ENCODE measurements around the gene RAB7A. TPM values are rescaled to one million over a fixed set of nuclear protein-coding genes. Genes with fewer than 3 reads are reported as not detected.

RAB7A gene
- total and polyA plus RNA-seq, 2 of the 4 experiments (the other 2 are of a cell fraction) = 57.0 to 240 TPM

DNA sequence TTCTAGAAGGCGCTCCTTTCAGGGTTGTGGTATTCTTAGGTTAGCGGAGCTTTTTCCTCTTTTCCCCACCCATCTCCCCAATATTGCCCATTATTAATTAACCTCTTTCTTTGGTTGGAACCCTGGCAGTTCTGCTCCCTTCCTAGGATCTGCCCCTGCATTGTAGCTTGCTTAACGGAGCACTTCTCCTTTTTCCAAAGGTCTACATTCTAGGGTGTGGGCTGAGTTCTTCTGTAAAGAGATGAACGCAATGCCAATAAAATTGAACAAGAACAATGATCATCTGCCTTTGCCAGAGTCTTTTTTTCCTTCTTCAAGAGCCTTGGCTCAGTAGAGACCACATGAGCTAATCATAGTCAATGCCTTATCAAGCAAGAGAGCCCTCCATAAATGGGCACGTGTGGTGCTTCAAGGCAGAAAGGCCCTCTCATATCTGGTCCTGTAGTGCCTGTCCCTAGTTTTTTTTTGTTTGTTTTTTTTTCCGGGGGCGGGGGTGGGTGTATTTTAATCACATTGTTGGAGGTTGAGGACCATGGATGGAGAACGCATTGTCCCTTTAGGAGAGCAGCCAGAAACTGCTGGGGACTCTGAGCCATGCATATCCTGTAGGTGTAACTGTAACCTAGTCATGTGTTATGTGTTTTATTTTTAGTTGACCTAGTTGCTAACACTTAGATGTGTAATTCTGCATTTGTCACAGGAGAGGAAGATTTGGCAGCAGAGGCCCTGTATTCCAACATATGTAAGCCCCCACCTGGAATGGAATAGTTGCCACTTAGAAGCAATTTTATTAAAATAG, 88.7 kb downstream of the RAB7A start:
- Histone ChIP-seq H3K27ac (ENCODE audit: insufficient read depth, low read length) (no peak overlapping the region), H2BK20ac (ENCODE audit: low read depth, low read length) (no peak overlapping the region), H3K9ac (ENCODE audit: low read depth, low read length) (no peak overlapping the region), H3K4ac (ENCODE audit: low read depth, low read length) (no peak overlapping the region), H2BK5ac (ENCODE audit: low read depth, low read length, poor library complexity, severe bottlenecking) (no peak overlapping the region), H3K9me1 (ENCODE audit: insufficient read depth, low read length) (peaks cover 3% of the 10 kb centered on the region; the same call in 1 of the 2 replicates), H2AFZ (replicated peaks; ENCODE audit: low read length, poor library complexity) (no peak overlapping the region), H2AK9ac (replicated peaks; ENCODE audit: low read depth, low read length, poor library complexity) (no peak overlapping the region), H4K20me1 (ENCODE audit: insufficient read depth, low read length) (peaks cover 17% of the 10 kb centered on the region), H3K79me1 (ENCODE audit: low read depth in 1 of 2, low read length in 2 of 2) (peaks cover 7 to 58% of the 10 kb centered on the region in 2 experiments), H2BK15ac (ENCODE audit: low read depth, low read length) (no peak overlapping the region), H2AK5ac (ENCODE audit: low read depth, low read length) (no peak overlapping the region), H3K4me3 (ENCODE audit: insufficient read depth, low read depth, low read length) (no peak overlapping the region), H3K4me1 (ENCODE audit: control insufficient read depth, insufficient read depth, low read length) (no peaks in the 10 kb centered on the region), H3K14ac (replicated peaks; ENCODE audit: low read depth, low read length) (no peak overlapping the region), H2BK120ac (ENCODE audit: low read depth, low read length) (no peak overlapping the region), H4K91ac (ENCODE audit: insufficient read depth, low read depth, low read length) (no peak overlapping the region), H4K5ac (ENCODE audit: low read depth, low read length) (no peak overlapping the region), H3K4me2 (ENCODE audit: low read depth, low read length) (no peak overlapping the region), H3K18ac (ENCODE audit: low read depth, low read length) (no peak overlapping the region), H3K36me3 (ENCODE audit: control insufficient read depth, insufficient read depth, low read length) (peaks cover 45% of the 10 kb centered on the region), H3K9me3 (ENCODE audit: control insufficient read depth, insufficient read depth, low read length) (no peaks in the 10 kb centered on the region), H3K23ac (ENCODE audit: low read depth, low read length) (no peak overlapping the region), H3K27me3 (ENCODE audit: control insufficient read depth, insufficient read depth, low read length) (no peaks in the 10 kb centered on the region), H3K56ac (ENCODE audit: extremely low read depth, insufficient read depth, low read length) (no peak overlapping the region), H4K8ac (ENCODE audit: low read depth in 2 of 2, low read length in 2 of 2) (no peak overlapping the region)
- WGBS, 2 experiments (ENCODE audit: extremely low coverage in 2 of 2, insufficient read length in 1 of 2) = 100% methylated on average over 2 of the region's 8 CpGs; no CpG with 5 or more reads in 1 of the 2 experiments
- in situ Hi-C loops (cut with MboI; ENCODE audit: low sequenced_read_pairs) = no loop called here
- dilution Hi-C loops (cut with HindIII; ENCODE audit: low sequenced_read_pairs, unreplicated experiment) = no loop called here
- BruUV-seq (replicated peaks) = no TSS peak
- ATAC-seq (ENCODE audit: low read depth) = no peak
- DNase-seq = no peak
- ChIA-PET POLR2A (ENCODE audit: unreplicated experiment) (no interaction called here), CTCF (no interaction called here)
- intact Hi-C loops (cut with micrococcal nuclease) = no loop called here
- TF ChIP-seq RFX5 (IDR thresholded peaks at IDR 0.05; ENCODE audit: low read depth, low read length) = no peak
- TF ChIP-seq CEBPB (IDR thresholded peaks at IDR 0.05; ENCODE audit: low read depth, low read length) = no peak
- no peak for TF ChIP-seq RCOR1 (IDR thresholded peaks at IDR 0.05; ENCODE audit: insufficient replicate concordance, low read length)
- TF ChIP-seq, protein P1, sequence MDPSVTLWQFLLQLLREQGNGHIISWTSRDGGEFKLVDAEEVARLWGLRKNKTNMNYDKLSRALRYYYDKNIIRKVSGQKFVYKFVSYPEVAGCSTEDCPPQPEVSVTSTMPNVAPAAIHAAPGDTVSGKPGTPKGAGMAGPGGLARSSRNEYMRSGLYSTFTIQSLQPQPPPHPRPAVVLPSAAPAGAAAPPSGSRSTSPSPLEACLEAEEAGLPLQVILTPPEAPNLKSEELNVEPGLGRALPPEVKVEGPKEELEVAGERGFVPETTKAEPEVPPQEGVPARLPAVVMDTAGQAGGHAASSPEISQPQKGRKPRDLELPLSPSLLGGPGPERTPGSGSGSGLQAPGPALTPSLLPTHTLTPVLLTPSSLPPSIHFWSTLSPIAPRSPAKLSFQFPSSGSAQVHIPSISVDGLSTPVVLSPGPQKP (IDR thresholded peaks at IDR 0.05; ENCODE audit: borderline replicate concordance, low read depth, low read length) = no peak
- no peak for TF ChIP-seq FOS (IDR thresholded peaks at IDR 0.05; ENCODE audit: low read depth, low read length)
- TF ChIP-seq, protein P2, sequence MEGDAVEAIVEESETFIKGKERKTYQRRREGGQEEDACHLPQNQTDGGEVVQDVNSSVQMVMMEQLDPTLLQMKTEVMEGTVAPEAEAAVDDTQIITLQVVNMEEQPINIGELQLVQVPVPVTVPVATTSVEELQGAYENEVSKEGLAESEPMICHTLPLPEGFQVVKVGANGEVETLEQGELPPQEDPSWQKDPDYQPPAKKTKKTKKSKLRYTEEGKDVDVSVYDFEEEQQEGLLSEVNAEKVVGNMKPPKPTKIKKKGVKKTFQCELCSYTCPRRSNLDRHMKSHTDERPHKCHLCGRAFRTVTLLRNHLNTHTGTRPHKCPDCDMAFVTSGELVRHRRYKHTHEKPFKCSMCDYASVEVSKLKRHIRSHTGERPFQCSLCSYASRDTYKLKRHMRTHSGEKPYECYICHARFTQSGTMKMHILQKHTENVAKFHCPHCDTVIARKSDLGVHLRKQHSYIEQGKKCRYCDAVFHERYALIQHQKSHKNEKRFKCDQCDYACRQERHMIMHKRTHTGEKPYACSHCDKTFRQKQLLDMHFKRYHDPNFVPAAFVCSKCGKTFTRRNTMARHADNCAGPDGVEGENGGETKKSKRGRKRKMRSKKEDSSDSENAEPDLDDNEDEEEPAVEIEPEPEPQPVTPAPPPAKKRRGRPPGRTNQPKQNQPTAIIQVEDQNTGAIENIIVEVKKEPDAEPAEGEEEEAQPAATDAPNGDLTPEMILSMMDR (conservative IDR thresholded peaks at IDR 0.05; ENCODE audit: low read depth, low read length) = no peak
- TF ChIP-seq, protein P3, sequence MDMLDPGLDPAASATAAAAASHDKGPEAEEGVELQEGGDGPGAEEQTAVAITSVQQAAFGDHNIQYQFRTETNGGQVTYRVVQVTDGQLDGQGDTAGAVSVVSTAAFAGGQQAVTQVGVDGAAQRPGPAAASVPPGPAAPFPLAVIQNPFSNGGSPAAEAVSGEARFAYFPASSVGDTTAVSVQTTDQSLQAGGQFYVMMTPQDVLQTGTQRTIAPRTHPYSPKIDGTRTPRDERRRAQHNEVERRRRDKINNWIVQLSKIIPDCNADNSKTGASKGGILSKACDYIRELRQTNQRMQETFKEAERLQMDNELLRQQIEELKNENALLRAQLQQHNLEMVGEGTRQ (IDR thresholded peaks at IDR 0.05; ENCODE audit: low read depth, low read length) = no peak
- TF ChIP-seq MXI1 (IDR thresholded peaks at IDR 0.05; ENCODE audit: borderline replicate concordance, low read depth, low read length) = no peak
- no peak for TF ChIP-seq CHD1 (IDR thresholded peaks at IDR 0.05; ENCODE audit: low read depth, low read length)
- no peak for TF ChIP-seq MAZ (IDR thresholded peaks at IDR 0.05; ENCODE audit: borderline replicate concordance, low read depth, low read length)
- TF ChIP-seq RAD21 (IDR thresholded peaks at IDR 0.05; ENCODE audit: low read length) = no peak
- no peak for TF ChIP-seq MAFK (IDR thresholded peaks at IDR 0.05; ENCODE audit: low read depth, low read length)
- no peak for TF ChIP-seq NFE2L2 (IDR thresholded peaks at IDR 0.05; ENCODE audit: low read depth, low read length)
- no peak for TF ChIP-seq POLR2A (IDR thresholded peaks at IDR 0.05; ENCODE audit: low read depth, low read length)
- no peak for TF ChIP-seq SMC3 (IDR thresholded peaks at IDR 0.05; ENCODE audit: low read depth, low read length)
- TF ChIP-seq BHLHE40 (IDR thresholded peaks at IDR 0.05; ENCODE audit: low read depth, low read length) = no peak
